Hematopoietic multipotent progenitor cell treated with erythropoietin and hydrocortisone succinate and interleukin-3 and kit ligand, for 17 days (in vitro differentiated cells): Measurements from ENCODE around the gene PCAT7.
"Not testable (repeated sequence)": the region's sequence is repeated elsewhere in the genome, so short reads cannot be mapped to it uniquely, and the experiment has no call there.

ENCODE experiments used
- DNase-seq: peaks from one replicate; pipeline ENCODE4 v3.0.0-alpha.2; 2015; ENCODE audit warnings: low spot score

The PCAT7 gene

DNA sequence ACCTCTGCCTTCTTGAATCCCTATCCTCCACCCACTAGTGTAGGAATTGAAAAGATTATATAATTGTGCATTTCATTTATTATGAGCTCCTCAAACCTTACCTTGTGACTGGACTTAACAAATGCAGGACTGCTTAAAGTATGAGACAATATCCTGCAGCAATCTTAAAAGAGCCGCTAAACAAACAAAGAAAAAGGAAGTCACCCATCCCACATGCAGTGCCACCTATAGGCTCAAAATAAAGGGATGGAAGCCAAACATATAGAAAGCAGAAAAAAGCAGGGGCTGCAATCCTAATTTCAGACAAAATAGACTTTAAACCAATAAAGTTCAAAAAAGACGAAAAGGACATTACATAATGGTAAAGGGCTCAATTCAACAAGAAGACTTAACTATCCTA, 8.7 kb downstream of the PCAT7 start:
- DNase-seq = no peak

- not testable (repeated sequence) for DNase-seq
Measured at GRCh38 chr9:94564279-94564678, 9.4 kb downstream of the PCAT7 start.

DNA sequence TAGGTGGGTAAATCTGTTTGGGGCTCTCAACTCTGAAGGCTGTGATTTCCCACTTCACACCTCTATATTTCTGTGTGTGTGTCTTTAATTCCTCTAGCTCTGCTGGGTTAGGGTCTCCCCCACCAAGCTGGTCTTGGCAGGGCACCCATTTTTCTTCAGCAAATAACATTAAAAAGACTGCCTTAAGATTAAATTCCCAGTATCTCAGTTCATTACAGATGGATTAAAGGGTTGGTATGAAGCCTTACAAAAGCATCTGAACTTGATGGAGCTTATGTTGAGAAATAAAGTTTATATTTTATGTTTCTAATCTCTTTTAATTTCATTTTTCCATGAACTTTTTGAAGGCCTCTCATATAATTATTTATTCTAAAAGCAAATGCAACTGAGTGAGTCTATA, 11.7 kb downstream of the PCAT7 start:
- no peak for DNase-seq

- DNase-seq = no peak
Measured at GRCh38 chr9:94567271-94567670, 12.4 kb downstream of the PCAT7 start.

GRCh38 chr9:94568250-94568889, 13.5 kb downstream of the PCAT7 start:
- no peak for DNase-seq

GRCh38 chr9:94568972-94569712, 14.3 kb downstream of the PCAT7 start:
- no peak for DNase-seq

DNA sequence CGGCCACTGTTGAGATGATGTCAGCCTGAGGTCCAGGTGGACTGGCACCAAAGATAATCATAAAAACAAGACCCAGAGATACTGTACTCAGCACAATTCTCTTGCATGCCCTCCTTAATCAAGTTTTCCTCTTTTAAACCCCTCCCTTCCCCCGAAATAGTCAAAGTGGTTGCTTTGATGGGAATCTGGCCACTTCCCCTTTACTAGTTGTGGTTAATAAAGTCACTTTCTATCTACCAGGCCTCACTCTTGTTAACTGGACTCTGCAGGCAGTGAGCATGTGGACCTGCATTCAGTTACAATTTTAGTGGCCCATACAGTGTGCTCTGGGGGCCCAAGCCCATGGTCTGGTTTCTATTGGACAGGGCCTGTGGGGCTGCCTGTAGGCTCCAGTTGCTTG, 21.2 kb downstream of the PCAT7 start:
- no peak for DNase-seq

- DNase-seq = no peak
Measured at GRCh38 chr9:94577036-94577435, 22.2 kb downstream of the PCAT7 start.

DNA sequence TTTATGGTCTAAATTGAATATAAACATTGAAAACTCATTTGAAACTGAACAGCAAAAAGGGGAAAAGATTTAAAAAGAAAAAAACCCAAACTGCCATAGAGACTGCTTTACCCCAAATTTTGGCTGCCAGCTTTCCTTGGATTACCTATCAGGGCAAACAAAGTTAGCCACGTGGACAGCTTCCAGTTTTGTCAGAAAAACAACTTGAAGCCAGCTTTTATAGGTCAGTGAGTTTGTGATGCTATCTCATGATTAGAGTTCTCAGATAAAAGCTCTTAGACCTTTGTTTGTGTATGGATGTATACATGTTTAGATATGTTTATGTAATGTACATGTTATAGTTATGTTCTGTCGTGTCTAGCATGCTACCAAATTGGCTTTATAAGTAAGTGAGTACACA, 22.7 kb downstream of the PCAT7 start:
- DNase-seq = no peak

- DNase-seq = no peak
Measured at GRCh38 chr9:94581728-94582127, 26.8 kb downstream of the PCAT7 start.

DNA sequence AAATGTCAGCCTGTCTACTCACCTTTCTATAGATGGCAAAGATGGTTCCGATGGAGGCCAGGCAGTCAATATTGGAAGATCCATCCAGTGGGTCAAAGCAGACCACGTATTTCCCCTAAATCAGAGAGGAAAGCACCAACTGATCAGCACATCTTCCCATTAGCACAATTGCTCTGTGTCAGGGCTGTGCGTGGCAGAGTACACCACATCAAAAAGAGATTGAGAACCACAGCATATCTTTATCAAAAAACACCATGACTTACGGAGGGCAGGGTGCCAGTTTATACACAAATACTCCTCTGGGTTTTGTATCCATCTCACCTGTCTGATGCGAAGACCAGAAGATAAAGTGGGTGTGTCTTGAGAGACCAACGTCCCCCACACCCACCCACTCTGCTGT, 29.7 kb downstream of the PCAT7 start:
- no peak for DNase-seq

DNA sequence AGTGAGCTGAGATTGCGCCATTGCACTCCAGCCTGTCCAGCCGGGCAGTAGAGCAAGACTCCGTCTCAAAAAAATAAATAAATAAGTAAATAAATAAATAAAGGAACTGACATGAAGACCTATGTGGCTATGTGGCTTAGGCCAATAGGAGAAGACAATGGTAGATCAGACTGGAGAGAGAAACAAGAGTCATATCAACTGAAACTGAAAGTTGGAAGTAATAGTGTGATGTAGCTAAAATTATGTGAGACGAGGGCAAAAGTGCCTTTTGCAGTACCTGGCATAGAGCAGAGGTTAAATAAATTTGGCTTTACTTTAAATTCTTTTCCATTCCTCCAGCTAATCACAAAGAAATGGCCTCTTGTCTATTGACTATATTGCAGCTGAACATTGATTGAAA, 31.4 kb downstream of the PCAT7 start:
- DNase-seq = no peak

- DNase-seq = no peak
Measured at GRCh38 chr9:94586814-94587213, 31.9 kb downstream of the PCAT7 start.

DNA sequence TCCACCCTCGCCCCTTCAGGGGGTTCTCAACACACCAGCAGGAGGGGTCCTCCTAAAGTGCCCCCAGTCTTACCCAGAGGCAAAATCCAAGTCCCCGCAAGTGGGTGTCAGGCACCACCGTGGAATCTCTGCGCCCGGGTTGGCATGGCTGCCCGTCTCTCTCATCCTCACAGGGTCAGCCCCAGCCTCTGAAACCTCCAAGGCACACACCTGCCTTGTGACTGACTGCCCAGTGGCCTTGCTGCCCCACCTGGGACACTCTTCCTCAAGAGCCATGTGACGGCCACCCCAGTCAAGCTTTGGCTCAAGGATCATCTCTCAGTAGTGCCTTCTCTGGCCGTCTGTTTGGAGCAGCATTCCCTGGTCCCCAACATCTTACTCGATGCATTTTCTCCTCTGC, 33.8 kb downstream of the PCAT7 start:
- DNase-seq = no peak

GRCh38 chr9:94591046-94591545, 36.2 kb downstream of the PCAT7 start:
- not testable (repeated sequence) for DNase-seq

DNA sequence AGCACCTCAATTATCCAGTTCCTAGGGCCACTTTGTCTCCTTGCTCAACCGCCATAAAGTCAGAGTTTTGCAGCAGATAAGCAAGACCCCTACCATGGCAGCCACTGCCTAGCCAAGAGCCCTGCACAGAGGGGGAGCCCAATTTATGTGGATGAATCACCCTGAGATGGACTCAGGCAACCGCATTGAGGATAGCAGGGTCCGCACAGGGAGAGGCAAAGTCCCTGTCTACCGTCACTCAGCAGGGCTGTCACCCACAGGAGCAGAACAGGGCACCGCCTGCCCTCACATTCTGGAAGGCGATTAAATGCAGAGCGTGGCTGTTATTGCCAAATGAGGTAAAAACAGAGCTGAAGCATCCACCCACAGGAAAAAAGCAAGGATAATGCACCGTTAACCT, 37.0 kb downstream of the PCAT7 start:
- no peak for DNase-seq

DNA sequence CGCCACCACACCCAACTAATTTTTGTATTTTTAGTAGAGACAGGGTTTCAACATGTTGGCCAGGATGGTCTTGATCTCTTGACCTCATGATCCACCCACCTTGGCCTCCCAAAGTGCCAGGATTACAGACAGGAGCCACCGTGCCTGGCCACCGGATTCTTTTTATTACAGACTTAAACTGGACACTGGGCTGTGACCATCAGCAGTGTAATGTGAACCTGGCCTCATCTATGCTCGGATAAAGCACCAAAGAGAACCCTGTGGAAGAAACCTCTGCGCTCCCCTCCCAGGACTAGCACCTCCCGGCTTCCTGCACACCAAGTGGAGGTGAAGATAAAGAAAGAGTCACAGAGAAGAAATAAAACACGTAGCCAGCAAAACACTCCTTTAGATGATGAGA, 37.8 kb downstream of the PCAT7 start:
- not testable (repeated sequence) for DNase-seq

DNA sequence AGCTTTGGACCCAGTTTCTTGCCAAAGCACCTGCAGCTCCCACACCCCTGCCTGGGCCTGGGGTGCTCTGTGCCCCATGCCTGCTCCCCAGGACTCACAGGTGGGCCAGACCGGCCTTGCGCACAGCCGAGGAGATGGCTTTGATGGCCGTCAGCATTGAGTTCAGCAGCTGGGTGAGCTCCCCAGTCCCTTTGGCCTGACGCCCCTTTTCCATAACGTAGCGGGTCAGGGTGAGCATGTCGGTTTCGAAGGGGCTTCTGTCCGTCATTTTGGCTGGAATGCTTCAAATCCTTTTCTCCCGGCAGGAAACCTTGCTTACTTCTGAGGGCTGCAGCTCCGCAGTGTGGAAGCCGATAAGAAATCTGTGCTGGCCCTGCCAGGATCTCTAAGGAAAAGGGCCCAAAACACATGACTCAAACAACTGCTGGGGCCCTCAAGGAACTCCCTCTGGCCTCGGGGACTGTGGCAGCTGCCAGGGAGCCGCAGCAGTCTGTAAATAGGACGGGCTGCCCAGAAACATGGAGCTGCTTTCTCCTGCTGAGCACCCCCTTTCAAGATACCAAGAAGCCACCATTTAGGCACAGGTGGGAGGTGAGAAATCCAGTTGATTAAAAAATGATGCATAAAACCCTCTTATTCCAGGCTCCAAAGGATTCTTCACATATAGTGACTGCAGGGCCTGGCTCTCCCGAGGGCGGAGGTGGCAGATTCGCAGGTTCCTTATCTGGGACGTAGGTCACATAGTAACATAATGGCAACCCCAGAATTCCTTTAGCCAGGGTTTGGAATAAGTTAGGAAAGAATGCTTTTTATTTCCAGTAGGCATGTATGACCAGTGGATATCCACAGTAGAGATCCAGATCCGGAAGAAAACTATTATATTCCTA, 38.8 kb downstream of the PCAT7 start, which contains the start of gene FBP2:
Gene FBP2, minus strand, starts transcription at position 366 of the 887 bp plus-strand sequence. Its CDS starts 98 bp downstream, at position 268.
- no peak for DNase-seq

GRCh38 chr9:94599102-94599501, 44.2 kb downstream of the PCAT7 start:
- no peak for DNase-seq

- DNase-seq = no peak
Measured at GRCh38 chr9:94600258-94600657, 45.4 kb downstream of the PCAT7 start.

GRCh38 chr9:94600715-94601114, 45.8 kb downstream of the PCAT7 start:
- no peak for DNase-seq

GRCh38 chr9:94602666-94603065, 47.8 kb downstream of the PCAT7 start:
- no peak for DNase-seq
